M059J (cell line): ENCODE results near the gene RINL. TPM values are rescaled to one million over a fixed set of nuclear protein-coding genes. Genes with fewer than 3 reads are reported as not detected.
"Not testable (repeated sequence)": the region's sequence is repeated elsewhere in the genome, so short reads cannot be mapped to it uniquely, and the experiment has no call there.

Experiments
- DNase-seq: peaks from one replicate; pipeline ENCODE4 v3.0.0-alpha.2; 2012; ENCODE audit warnings: low read depth
- total RNA-seq: library from RNA; depleted of rRNA; stranded (reverse); fragments of >200 nt; shearing (Covaris generic); gene quantifications from 2 replicates; pipeline ENCODE4 v1.2.3, GENCODE V29; 2014; rRNA removed

RINL gene
- total RNA-seq, 1 experiment from 2014 or later: 1.0 TPM

DNA sequence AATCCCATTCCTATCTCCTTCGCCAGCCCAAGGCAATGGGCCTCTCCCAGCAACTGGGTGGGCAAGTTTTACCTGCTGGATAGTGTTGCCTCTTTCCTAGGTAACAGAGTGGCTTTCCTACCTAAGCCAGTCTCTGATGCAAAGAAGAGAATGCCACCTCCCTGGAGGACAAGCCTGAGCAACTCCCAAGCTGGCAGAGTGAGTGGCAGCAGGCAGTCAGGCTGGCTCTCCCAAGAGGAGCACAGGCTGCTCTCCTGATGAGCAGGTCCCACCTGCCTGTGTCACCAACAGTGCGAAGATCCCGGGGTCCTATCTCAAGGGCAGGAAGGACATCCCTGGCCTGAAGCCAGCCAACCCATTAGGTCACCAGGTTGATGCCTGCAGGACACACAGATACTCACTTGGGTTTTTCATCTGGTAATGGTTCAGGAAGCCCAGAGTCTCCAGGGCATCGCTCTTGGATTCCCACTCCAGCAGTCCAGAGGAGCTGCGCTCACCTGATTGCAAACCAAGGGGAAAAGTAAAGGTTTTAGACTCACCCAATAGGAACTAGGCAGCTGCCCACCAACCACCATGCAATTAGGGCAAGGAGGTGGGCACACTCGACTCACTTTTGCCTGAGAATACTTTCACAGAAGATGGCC, 41.0 kb downstream of the RINL start:
- DNase-seq: no peak

DNA sequence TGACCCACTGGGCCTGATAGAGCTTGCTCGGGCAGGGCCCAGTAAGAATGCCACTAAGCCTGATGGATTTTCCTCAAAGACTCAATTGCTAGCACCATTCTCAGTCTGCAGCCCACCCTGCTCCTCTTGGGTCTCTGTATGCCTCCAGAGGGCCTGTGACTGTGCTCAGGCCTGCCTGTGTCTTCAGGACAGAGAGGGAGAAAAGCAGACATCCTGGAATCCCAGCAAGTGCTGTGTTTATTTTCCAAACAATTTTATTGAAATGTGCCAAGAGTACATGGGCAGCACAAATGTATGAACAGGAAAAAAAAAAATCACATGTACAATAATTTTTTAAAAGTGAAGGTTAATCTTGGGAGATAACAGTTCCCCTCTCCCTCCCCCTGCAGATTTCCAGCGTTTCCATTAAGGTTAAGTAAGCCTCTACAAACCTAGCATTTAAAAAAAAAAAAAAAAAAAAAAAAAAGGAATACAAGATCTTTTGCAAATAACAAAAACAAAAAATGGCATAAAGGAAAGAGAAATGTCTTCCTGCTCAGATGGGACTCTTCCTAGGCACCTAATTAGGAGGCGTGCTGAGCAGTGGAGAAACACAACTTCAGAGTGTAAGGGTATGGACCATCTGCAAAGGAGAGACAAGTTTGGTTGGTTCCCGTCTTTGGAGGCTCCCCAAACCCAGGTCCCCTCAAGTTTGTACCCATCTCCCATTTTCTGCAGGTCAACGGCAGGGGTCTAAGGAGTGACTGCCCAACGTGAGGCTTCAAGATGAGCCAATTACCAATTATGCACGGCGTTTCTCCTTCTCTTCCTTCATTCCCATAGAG, 41.7 kb downstream of the RINL start:
- DNase-seq: no peak

DNA sequence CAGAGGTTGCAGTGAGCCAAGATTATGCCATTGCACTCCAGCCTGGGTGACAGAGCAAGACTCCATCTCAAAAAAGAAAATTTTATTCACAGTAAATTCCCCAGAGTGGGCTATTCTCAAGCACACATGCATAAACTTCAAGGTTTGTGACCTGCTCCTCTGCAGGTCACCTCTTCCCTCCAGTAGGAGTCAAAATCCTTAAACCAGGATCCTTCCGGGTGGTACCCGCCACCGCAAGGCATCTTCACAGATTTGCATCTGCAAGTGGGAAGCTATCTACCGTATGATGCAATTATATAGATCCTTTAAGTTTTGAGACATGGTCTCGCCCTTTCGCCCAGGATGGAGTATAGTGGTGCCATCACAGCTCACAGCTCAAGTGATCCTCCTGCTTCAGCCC, 43.5 kb downstream of the RINL start:
- no peak for DNase-seq

DNA sequence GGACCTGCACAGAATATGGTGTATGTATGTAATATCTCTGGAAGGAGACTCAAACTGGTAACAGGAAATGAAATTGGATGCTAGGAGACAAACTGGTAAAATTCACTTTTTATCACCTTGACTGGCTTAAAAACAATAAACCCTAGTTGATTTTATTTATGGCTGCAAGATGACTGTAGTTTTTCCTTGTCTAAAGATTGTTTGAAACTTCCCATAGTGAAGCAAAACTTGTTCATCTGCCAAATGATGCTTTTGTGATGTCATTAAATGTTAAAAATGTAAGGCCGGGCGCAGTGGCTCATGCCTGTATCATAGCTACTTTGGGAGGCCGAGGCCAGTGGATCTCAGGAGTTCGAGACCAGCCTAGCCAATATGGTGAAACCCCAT, 44.0 kb downstream of the RINL start:
- no peak for DNase-seq

DNA sequence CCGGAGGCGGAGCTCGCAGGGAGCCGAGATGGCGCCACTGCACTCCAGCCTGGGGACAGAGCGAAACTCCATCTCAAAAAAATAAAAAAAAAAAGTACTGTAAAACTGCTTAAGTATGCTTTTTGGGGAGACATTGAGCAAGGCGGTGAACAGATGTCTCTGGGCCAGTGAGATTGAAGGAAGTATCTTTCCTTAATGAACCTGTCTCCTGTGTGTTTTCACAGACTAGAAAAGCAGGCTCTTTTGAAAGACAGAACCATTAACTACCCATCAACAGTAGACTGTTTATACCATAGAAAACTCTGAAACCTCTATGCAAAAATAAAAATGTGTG, 45.0 kb downstream of the RINL start:
- no peak for DNase-seq

DNA sequence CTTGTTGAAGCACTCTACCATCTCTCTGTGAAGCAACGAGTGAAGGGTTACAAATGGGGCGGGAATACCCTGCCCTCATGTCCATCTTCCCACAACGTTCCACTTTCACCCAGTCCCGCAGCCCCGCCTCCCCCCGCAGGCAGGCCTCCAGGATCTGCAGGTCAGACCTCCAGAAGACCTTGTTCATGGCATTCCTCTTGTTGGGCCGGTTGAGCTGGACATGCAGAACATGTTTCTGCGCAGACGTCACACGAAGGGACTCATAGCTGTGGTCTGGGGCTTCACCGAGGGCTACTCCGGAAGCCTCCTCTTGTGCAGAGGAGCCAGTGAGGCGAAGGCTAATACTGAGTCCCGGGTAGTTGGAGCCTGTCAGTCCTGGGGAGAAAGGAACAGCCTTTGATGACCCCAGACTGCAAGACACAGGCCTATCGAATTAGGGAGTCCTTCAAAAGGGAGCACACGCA, 46.9 kb downstream of the RINL start:
- peak; percentile 99 for DNase-seq

DNA sequence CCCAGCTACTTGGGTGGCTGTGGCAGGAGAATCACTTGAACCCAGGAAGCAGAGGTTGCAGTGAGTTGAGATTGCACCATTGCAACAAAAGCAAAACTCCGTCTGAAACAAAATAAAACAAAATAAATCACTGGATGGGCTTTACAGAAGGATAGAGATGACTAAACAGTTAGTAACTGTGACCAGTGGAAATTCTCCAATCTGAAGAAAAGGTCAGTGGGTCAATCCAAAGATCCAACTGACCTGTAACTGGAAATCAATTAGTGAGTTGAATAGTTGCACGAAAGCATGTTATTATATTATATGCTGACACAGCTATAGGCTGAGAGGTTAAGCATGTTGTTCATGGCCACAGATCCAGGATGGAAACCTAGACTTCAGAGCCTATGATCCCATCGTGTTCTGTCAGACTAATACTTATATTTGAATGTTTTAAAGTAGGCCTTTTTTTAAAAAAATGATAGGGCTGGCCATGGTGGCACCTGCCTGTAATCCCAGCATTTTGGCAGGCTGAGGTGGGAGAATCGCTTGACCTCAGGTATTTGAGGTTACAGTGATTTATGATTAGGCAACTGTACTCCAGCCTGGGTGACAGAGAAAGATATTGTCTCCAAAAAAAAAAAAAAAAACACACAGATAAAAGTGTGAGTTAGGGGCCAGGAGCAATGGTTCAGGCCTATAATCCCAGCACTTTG, 47.9 kb downstream of the RINL start:
- peak; percentile 70 for DNase-seq

DNA sequence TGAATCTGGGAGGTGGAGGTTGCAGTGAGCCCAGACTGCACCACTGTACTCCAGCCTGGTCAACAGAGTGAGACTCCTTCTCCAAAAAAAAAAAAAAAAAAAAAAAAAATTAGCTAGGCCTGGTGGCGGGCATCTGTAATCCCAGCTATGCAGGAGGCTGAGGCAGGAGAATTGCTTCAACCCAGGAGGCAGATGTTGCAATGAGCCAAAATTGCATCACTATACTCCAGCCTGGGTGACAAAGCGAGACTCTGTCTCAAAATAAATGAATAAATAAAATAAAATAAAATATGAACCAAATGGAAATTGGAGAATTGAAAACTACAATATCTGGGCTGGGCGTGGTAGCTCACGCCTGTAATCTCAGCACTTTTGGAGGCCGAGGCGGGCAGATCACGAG, 48.9 kb downstream of the RINL start:
- not testable (repeated sequence) for DNase-seq

DNA sequence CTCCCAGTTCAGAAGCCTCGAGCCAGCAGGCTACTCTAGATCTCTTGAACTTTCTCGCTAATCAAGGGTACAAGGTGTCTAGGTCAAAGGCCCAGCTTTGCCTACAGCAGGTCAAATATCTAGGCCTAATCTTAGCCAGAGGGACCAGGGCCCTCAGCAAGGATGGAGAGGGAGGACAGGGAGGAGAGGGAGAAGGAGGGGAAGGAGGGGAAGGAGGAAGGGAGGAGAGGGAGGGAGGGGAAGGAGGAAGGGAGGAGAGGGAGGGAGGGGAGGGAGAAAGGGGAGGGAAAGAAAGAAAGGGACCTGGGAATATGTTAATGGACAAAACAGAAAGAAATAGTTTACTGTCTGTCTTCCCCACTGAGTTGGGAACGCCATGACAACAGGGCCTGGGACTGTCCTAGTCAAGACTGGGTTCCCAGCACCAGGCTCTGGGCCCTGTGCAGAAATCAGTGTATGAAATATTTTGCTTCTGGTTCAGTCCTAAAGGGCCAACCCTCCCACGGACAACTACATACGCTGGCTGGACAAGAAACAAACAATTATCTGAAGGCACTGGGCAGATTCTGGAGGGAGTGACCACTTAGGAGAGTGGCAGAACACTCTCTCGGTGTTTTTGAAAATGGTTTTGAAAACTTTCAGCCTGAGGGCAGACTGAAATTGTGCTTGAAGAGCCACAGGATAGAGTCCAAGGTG, 51.1 kb downstream of the RINL start:
- DNase-seq: peak; percentile 53

DNA sequence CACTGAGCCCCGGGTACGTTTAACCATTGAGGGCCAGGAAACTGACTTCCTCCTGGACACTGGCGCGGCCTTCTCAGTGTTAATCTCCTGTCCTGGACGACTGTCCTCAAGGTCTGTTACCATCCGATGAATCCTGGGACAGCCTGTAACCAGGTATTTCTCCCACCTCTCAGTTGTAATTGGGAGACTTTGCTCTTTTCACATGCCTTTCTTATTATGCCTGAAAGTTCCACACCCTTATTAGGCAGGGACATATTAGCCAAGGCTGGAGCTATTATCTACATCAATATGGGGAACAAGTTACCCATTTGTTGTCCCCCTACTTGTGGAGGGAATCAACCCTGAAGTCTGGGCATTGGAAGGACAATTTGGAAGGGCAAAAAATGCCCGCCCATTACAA, 52.1 kb downstream of the RINL start:
- not testable (repeated sequence) for DNase-seq

DNA sequence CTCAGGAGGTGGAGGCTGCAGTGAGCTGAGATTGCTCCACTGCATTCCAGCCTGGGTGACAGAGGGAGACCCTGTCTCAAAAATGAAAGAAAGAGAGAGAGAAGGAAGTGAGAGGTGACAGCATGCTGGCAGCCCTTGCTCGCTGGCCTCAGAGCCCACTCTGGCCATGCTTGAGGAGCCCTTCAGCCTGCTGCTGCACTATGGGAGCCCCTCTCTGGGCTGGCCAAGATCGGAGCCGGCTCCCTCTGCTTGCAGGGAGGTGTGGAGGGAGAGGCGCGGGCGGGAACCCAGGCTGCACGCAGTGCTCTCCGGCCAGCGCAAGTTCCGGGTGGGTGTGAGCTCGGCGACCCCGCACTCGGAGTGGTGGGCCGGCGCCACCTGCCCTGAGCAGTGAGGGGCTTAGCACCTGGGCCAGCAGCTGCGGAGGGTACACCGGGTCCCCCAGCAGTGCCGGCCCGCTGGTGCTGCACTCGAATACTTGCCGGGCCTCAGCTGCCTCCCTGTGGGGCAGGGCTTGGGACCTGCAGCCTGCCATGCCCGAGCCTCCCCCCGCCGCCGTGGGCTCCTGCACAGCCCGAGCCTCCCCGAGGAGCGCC, 56.7 kb downstream of the RINL start:
- not testable (repeated sequence) for DNase-seq

DNA sequence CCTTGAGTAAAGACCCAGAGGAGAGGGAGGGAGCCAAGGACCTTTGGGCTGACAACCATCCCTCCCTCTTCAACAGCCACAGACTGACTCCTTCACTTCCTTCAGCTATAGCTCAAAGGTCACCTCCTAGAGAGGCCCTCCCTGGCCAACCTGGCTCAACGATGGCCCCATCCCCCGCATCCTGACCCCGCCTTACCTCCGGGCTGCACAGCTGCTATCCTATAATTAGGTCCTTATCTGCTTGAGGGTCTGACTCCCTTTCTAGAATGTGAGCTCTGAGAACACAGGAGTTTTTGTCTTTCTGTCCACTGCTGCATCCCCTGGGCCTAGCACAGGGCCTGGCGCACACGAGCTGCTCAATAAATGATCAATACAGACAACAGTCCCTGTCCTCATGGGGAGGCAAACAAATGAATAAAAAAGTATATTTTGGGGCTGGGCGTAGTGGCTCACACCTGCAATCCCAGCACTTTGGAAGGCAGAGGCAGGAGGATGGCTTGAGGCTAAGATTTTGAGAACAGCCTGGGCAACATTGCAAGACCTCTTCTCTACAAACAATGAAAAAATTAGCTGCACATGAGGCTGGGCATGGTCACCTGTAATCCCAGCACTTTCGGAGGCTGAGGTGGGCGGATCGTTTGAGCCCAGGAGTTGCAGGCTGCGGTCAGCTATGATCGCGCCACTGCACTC, 58.7 kb downstream of the RINL start:
- no peak for DNase-seq

Other genes with a start within 250 kb of the RINL start
- 271 and 536 TPM in 2 replicates for gene ACTN4, start 230.6 kb downstream of the RINL start, total RNA-seq
- 1.0 TPM in 2 replicates for gene CAPN12, start 133.8 kb downstream of the RINL start, total RNA-seq
- gene LGALS7, start 104.8 kb downstream of the RINL start, total RNA-seq: not detected in 2 replicates
- not detected in 2 replicates for gene LGALS7B, start 89.1 kb downstream of the RINL start, total RNA-seq
- not detected in 2 replicates for gene LGALS4, start 65.3 kb downstream of the RINL start, total RNA-seq
- gene ECH1, start 46.5 kb downstream of the RINL start, total RNA-seq: 31.9 and 33.0 TPM in 2 replicates
- gene HNRNPL, start 28.3 kb downstream of the RINL start, total RNA-seq: 208 and 271 TPM in 2 replicates
- gene SIRT2, start 21.3 kb upstream of the RINL start, total RNA-seq: 63.3 and 77.1 TPM in 2 replicates
- 16.5 and 27.5 TPM in 2 replicates for gene NFKBIB, start 21.7 kb upstream of the RINL start, total RNA-seq
- not detected in 2 replicates for gene CCER2, start 33.9 kb upstream of the RINL start, total RNA-seq
- gene SARS2, start 52.5 kb upstream of the RINL start, total RNA-seq: 15.4 and 20.2 TPM in 2 replicates
- gene MRPS12, start 52.7 kb upstream of the RINL start, total RNA-seq: 57.5 and 76.6 TPM in 2 replicates
- gene FBXO17, start 97.5 kb upstream of the RINL start, total RNA-seq: 10.8 and 15.3 TPM in 2 replicates
- gene FBXO27, start 154.3 kb upstream of the RINL start, total RNA-seq: 6.7 and 10.6 TPM in 2 replicates
- 0.89 and 1.7 TPM in 2 replicates for gene ACP7, start 206.1 kb upstream of the RINL start, total RNA-seq
- gene PAK4, start 247.5 kb upstream of the RINL start, total RNA-seq: 6.1 and 10.9 TPM in 2 replicates